GM18499 (cell line): ENCODE data around the gene HDAC8.
"Not testable (repeated sequence)": the region's sequence is repeated elsewhere in the genome, so short reads cannot be mapped to it uniquely, and the experiment has no call there.

Source experiments
- ATAC-seq: cut with Tn5 transposase; IDR thresholded peaks from one replicate; pipeline ENCODE4 v1.9.1; 2021; ENCODE audit warnings: moderate number of reproducible peaks; ENCODE audit not compliant: insufficient read depth, unreplicated experiment

HDAC8 gene

GRCh38 chrX:72539822-72540221 lies 32.8 kb downstream of the HDAC8 start:
- ATAC-seq, result no peak

DNA sequence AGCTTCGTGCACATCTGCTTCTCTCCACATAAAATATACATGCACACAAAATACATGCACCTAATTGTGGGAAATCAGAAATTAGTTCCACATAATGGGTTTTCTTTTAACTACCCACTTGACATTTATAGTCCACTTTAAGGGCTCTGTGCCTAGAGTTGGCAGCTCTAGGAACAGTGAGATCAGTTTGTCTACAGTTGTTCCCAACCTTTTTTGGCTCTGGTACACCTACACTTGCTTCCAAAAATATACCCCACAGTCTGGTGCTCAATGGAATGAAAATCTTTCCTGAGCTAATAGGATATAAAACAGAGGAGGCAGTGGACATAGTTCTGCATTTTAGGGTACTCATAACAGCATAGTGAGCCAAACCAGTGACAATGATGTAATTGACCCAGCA lies 36.1 kb downstream of the HDAC8 start:
- no peak for ATAC-seq

DNA sequence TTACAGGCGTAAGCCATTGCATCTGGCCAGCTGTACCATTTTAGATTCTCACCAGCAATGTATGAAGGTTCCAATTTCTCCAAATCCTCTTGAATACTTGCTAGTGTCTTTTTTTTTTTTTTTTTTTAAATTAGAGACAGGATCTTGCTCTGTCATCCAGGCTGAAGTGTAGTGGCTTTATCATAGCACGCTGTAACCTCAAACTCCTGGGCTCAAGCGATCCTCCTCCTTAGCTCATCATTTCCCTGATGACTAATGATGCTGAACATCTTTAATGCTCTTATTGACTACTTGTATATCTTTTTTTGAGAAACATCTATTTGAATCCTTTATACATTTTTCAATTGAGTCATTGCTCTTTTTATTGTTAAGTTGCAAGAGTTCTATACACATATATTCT lies 40.3 kb downstream of the HDAC8 start:
- ATAC-seq, result no peak

- ATAC-seq, result no peak
These were observed 45.8 kb downstream of the HDAC8 start for GRCh38 chrX:72526534-72527508.

DNA sequence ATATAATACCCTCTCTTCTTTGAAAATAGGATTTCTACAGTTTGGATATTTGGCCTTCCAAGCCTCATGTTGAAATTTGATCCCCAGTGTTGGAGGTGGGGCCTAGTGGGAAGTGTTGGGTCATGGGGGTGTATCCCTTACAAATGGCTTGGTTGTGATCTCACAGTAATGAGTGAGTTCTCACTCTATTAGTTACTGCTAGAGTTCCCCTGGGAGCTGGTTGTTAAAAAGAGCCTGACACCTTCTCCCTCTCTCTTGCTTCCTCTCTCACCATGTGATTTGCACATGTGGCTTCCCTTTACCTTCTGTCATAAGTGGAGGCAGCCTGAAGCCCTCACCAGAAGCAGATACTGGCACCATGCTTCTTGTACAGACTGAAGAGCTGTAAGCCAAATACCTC lies 73.9 kb downstream of the HDAC8 start:
- no peak for ATAC-seq

DNA sequence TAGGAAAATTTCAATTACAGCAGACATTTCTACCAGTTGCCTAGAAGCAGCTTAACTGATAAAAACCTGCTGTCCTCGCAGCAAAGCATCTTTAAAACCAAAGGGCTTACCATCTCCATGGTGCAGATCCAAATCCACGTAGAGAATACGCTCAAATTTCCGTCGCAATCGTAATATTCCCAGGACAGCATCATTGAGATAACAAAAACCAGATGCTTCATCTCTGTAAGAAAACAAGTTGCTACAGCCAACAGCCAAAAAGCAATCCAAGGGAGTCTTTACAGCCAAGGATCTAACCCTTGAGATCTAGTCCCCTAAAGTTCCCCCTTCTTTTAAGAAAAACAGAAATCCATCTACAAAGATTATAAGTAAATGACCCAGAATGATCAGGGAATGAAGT lies 77.6 kb downstream of the HDAC8 start:
- ATAC-seq, result no peak

GRCh38 chrX:72492499-72492898 lies 80.1 kb downstream of the HDAC8 start:
- ATAC-seq, result no peak

DNA sequence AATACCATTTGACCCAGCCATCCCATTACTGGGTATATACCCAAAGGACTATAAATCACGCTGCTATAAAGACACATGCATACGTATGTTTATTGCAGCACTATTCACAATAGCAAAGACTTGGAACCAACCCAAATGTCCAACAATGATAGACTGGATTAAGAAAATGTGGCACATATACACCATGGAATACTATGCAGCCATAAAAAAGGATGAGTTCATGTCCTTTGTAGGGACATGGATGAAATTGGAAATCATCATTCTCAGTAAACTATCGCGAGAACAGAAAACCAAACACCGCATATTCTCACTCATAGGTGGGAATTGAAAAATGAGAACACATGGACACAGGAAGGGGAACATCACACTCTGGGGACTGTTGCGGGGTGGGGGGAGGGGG lies 82.4 kb downstream of the HDAC8 start:
- not testable (repeated sequence) for ATAC-seq

GRCh38 chrX:72487661-72488060 lies 85.0 kb downstream of the HDAC8 start:
- no peak for ATAC-seq

DNA sequence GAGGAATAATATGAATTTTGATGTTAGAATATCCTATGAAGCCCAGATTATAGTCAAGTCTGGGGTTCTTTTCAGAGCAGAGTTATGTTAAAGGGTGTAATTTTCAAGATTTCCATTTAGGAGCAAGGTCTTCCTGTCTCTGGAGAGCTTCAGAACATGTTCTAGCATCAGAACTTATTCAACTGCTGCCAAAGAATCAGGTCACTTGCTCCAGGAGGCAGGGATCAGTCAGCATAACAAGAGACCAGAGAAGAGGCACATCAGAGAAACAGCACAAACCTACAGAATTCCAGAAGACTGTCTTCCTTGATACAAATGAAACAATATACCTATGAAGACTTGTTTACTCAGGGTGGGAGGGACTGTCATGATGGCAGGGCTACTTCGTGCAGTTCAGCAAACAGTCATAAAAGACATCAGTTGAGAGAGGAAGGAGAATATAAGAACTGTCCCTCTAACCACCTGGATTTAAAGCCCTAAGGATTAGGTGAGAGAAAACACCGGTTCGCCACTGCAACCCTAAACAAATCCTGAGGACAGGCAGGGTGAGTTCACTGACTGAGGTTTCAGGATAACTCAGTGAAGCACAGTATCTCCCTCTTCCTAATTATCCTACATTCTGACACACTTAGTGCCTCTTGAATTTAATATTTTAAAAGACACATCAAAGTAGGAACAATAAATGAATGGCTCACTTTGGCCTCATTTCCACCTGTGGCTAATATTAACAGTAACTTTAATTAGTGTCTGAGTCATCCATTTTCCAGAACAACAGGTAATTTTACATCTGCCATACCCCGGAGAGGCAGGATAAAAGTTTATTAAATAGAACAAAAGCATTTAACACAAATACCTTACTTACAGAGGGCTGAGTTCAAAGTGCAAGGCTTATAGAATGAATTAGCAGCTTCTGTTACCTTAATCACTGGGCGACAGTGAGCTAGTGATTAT lies 93.0 kb downstream of the HDAC8 start:
- ATAC-seq, result no peak

- ATAC-seq, result no peak
These were observed 93.8 kb downstream of the HDAC8 start for GRCh38 chrX:72478853-72479252.

GRCh38 chrX:72478351-72478750 lies 94.3 kb downstream of the HDAC8 start:
- ATAC-seq, result no peak

DNA sequence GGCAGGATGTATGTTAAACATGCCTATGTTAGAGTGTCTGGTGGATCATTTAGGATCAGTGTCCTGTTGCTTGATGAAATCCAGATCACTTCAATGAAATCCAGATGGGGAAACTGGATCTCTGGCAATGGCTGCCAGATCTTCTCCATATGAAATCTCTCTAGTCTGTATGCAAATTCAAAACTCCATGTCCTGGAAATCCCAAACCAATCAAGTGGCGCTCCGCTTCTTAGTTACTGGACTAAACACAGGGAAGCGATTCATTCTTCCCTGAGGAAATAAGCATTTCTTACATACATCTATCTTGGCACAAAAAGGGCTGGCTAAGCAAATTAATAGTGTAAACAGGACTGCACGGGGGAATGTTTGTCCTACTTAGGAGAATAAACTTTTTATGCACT lies 94.9 kb downstream of the HDAC8 start:
- no peak for ATAC-seq

DNA sequence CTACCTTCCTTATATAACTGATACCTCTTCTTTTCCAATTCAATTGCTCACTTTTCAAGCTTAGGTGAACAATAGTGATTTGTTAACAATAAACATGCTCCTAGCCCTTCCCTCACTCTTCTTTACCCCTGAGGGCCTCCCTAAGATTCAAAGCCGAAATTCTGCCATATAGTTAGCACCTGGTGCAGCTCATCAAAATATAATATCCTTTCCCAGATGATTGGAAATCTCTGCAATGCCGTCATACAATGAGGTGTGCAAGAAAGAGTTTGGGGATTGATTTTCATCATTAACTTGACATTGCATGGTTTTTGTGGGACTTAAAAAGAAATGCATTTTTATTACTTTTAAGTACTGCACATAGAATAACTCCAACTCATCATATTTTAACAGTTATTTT lies 95.3 kb downstream of the HDAC8 start:
- no peak for ATAC-seq

- no peak for ATAC-seq
These were observed 96.5 kb downstream of the HDAC8 start for GRCh38 chrX:72475952-72476668.

- ATAC-seq, result no peak
These were observed 97.3 kb downstream of the HDAC8 start for GRCh38 chrX:72475338-72475737.

- ATAC-seq, result no peak
These were observed 102.0 kb downstream of the HDAC8 start for GRCh38 chrX:72470532-72471223.

GRCh38 chrX:72470117-72470516 lies 102.5 kb downstream of the HDAC8 start:
- ATAC-seq, result no peak

- ATAC-seq, result no peak
These were observed 104.0 kb downstream of the HDAC8 start for GRCh38 chrX:72468607-72469006.

DNA sequence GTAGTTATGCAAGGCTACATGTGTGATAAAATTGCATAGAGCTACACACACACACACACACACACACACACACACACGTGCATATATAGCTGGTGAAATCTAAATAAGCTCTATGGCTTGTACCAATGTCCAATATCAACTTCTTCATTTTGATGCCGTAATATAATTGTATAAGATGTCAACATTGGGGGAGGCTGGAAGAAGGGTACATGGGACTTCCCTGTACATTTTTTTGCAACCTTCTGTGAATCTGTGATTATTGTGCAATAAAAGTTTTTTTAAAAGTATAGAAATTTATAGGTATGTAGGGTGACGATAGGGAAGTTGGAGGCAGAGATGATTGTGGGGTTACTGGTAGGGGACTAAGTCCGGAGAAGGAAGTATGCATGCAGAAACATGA lies 105.5 kb downstream of the HDAC8 start:
- no peak for ATAC-seq
